ENCODE data around the gene CMC2.

DNA sequence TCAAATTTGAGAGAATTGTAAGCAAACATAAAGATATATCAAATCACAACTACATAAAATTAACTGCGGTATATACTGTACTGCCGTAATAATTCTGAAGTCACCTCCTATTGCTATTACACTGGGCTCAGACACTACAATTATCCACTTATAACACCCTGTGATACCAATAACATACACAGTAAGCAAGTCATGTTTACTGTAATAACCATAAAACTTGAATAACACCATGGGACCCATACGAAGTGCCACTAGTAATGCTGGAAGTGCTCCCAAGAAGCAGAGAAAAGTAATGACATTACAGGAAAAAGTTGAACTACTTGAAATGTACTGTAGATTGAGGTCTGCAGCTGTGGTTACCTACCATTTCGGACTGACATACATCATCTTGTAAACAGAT lies 24.0 kb downstream of the CMC2 start:
- no peak for TF ChIP-seq RAD21 (conservative IDR thresholded peaks at IDR 0.05)
- TF ChIP-seq, protein P1, sequence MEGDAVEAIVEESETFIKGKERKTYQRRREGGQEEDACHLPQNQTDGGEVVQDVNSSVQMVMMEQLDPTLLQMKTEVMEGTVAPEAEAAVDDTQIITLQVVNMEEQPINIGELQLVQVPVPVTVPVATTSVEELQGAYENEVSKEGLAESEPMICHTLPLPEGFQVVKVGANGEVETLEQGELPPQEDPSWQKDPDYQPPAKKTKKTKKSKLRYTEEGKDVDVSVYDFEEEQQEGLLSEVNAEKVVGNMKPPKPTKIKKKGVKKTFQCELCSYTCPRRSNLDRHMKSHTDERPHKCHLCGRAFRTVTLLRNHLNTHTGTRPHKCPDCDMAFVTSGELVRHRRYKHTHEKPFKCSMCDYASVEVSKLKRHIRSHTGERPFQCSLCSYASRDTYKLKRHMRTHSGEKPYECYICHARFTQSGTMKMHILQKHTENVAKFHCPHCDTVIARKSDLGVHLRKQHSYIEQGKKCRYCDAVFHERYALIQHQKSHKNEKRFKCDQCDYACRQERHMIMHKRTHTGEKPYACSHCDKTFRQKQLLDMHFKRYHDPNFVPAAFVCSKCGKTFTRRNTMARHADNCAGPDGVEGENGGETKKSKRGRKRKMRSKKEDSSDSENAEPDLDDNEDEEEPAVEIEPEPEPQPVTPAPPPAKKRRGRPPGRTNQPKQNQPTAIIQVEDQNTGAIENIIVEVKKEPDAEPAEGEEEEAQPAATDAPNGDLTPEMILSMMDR (IDR thresholded peaks at IDR 0.05; ENCODE audit: poor library complexity, severe bottlenecking), result no peak
- TF ChIP-seq EZH2 (IDR thresholded peaks at IDR 0.05; ENCODE audit: borderline replicate concordance, insufficient read depth, low read length, poor library complexity, severe bottlenecking), result no peak
- TF ChIP-seq, protein P2, sequence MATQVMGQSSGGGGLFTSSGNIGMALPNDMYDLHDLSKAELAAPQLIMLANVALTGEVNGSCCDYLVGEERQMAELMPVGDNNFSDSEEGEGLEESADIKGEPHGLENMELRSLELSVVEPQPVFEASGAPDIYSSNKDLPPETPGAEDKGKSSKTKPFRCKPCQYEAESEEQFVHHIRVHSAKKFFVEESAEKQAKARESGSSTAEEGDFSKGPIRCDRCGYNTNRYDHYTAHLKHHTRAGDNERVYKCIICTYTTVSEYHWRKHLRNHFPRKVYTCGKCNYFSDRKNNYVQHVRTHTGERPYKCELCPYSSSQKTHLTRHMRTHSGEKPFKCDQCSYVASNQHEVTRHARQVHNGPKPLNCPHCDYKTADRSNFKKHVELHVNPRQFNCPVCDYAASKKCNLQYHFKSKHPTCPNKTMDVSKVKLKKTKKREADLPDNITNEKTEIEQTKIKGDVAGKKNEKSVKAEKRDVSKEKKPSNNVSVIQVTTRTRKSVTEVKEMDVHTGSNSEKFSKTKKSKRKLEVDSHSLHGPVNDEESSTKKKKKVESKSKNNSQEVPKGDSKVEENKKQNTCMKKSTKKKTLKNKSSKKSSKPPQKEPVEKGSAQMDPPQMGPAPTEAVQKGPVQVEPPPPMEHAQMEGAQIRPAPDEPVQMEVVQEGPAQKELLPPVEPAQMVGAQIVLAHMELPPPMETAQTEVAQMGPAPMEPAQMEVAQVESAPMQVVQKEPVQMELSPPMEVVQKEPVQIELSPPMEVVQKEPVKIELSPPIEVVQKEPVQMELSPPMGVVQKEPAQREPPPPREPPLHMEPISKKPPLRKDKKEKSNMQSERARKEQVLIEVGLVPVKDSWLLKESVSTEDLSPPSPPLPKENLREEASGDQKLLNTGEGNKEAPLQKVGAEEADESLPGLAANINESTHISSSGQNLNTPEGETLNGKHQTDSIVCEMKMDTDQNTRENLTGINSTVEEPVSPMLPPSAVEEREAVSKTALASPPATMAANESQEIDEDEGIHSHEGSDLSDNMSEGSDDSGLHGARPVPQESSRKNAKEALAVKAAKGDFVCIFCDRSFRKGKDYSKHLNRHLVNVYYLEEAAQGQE (IDR thresholded peaks at IDR 0.05; ENCODE audit: borderline replicate concordance), result no peak
- TF ChIP-seq POLR2AphosphoS5 (IDR thresholded peaks at IDR 0.05), result no peak
- TF ChIP-seq EP300 (conservative IDR thresholded peaks at IDR 0.05; ENCODE audit: poor library complexity, severe bottlenecking), result no peak
- TF ChIP-seq MXI1 (conservative IDR thresholded peaks at IDR 0.05; ENCODE audit: poor library complexity, severe bottlenecking), result no peak
